Measurements from ENCODE around the gene B4GALNT3.

DNA sequence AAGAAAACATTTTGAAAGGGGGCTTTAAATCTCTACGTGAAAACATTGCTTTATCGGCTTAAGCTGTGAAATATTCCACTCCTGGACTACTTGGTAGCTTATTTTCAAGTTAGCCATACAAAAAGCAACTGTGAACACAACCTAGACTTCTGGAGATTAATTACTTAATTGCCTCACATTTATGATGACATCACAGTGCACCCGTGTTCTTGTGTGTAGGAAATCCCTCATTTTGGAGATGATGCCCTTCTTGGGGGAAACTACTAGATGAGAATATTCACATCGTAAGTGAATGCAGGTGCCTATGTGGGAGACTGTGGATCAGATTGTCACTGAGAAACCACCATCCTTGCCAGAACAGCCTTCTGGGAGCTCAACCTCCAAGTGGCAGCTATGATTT, 10.5 kb upstream of the B4GALNT3 start:
- TF ChIP-seq POLR2AphosphoS5 (IDR thresholded peaks at IDR 0.05; ENCODE audit: borderline replicate concordance, low read depth, low read length) (no peak), EZH2 (IDR thresholded peaks at IDR 0.05) (no peak), FOXP2 (optimal IDR thresholded peaks at IDR 0.05; ENCODE audit: control extremely low read depth, extremely low read length, insufficient read depth) (no peak)

Data from SK-N-MC (cell line).